ENCODE data around the gene ZC3H6.

- TF ChIP-seq CTCF (IDR thresholded peaks at IDR 0.05; ENCODE audit: insufficient read depth, low read depth, low read length) (no peak), EZH2 (IDR thresholded peaks at IDR 0.05; ENCODE audit: insufficient read depth, low read length) (no peak)
These were observed 2.3 kb downstream of the ZC3H6 start for GRCh38 chr2:112277596-112278220.
